HG03060 (cell line): ENCODE results near the gene C20orf202.
"Not testable (repeated sequence)": the region's sequence is repeated elsewhere in the genome, so short reads cannot be mapped to it uniquely, and the experiment has no call there.

Experiments used
- ATAC-seq: cut with Tn5 transposase; IDR thresholded peaks from one replicate; pipeline ENCODE4 v1.9.1; 2021; ENCODE audit warnings: low read depth, moderate number of reproducible peaks; ENCODE audit not compliant: unreplicated experiment

C20orf202 gene

DNA sequence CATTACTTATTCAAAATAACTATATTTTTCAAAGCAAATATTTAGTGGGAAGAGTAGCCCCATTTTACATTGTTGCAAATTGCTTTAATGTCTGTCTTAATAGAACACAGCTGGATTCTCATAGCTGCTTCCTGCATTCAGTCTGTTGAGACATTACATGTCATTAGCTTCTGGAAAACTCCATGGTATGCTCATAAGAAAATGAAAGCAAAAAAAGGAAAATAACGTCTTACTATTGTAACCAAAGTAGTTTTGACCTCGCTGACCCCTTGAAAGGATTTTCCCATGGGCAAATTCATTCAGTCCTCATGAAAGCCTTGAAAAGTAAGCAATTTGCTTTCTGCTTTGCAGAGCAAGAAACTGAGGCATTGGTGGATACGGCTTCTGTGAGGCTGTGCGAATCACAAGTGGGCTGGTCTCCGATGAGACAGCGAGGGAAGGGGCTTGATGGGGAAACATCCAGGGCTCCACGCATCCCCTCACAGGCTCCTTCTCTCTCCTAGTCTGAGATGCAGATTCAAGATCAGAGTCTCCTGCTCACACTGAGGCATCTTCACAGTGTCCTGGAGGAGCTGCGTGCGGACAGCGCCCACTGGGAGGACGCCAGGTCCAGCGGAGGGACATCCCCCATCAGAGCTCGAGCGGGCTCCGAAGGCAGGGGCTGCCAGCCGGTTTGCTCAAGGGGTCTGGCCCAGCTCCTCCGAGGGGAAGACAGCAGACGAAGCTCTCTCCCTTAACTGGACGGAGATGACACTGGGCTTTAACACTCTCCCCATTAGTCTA, 3.3 kb downstream of the C20orf202 start:
- ATAC-seq: no peak

DNA sequence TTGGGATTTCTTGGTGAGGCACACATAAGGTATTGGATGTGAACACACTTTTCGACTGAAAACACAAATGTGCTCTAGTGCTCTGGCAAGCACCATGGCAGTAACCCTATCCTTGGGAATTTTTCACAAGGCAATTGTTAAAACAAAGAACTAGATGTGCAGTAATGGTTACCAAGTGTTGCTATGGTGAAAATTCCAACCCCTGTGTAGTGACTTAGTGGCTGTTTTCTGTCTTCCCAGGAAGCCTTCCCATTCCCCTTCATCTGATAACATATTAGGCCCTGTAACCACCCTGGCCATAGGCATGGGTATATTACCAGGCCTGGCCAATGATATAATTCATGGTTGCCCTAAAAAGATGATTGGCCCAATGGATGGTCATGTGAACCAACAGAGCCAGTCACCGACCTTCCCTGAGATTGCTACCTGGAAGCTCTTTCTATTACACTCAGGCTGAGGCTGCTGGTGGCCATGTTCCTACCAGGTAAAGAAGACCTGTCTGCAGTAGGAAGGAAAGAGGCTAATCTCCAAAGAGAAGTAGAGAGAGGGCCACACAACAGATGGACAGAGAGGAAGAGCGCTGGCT, 4.1 kb downstream of the C20orf202 start:
- ATAC-seq: no peak

DNA sequence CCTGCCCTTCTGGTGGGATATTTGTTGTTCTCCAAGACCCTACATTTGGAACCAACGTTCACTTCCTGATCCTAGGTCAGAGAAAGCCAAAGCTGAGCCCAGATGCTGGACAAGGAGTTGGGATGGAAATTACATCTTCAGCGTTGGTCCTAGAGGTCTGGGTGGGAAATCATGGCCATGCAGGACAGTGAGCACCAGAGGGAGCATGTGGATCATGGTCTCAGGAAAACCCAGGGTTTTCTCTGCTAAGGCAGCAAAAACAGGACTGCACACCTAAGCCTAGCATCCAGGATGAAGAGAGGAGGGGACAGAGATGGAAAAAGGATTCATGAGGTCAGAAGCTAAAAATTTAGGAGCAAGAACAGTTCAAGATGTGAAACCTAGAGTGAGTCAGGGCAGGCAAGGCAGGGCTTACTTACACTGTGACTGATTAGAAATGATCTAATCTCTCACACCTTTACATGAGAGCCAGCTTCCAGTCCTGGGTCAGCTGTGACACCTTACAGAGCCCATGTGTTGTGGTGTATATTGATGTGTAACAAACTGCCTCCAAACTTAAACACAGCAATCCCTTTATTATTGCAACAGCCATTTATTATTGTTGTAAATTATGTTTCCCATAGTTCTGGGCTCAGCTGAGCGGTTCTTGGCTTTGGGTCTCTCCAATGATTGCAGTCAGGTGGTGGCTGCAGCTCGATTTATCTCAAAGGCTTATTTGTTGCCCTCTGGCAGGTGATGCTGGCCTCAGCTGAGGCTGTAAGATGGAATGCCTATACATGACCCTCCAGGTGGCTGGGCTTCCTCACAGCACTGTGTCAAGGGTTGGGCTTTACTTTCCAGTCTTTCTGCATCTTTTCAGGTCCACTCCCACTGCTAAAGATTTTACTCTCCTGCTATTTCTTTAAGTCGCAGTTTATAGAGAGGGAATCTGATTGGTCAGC, 6.5 kb downstream of the C20orf202 start:
- ATAC-seq: no peak

DNA sequence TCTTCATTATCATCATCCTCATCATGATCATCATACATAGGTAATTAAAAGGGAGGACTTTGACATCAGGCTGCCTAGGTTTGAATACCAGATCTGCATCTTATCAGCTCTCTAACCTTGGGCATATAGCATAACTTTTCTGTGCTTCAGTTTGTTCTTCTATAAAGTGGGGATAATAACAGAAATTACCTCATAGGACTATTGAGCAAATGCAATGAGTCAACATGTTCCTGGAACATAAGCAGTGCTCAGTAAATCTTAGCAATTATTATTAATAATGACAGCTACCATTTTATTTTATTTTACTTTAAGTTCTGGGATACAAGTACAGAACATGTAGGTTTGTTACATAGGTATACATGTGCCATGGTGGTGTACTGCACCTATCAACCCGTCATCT, 7.2 kb downstream of the C20orf202 start:
- ATAC-seq: no peak

DNA sequence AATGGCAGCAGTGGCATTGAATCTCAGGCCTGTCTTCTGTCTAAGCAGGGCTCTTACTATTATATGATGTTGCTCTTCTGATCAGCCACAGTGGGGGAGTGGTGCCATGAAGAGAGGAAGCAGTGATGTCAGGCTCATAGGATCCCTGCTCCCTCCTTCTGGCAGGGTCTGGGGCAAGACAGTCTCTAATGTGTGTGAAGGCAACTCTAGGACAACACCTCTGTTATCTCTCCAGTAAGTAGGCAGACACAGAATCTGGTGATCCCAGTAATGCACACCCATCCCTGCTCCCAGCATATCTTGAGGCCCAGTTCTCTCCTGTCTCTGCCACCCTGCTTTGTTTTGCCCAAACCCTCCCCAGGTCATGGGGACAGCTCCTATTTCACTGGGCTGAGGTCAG, 8.8 kb downstream of the C20orf202 start:
- ATAC-seq: no peak

DNA sequence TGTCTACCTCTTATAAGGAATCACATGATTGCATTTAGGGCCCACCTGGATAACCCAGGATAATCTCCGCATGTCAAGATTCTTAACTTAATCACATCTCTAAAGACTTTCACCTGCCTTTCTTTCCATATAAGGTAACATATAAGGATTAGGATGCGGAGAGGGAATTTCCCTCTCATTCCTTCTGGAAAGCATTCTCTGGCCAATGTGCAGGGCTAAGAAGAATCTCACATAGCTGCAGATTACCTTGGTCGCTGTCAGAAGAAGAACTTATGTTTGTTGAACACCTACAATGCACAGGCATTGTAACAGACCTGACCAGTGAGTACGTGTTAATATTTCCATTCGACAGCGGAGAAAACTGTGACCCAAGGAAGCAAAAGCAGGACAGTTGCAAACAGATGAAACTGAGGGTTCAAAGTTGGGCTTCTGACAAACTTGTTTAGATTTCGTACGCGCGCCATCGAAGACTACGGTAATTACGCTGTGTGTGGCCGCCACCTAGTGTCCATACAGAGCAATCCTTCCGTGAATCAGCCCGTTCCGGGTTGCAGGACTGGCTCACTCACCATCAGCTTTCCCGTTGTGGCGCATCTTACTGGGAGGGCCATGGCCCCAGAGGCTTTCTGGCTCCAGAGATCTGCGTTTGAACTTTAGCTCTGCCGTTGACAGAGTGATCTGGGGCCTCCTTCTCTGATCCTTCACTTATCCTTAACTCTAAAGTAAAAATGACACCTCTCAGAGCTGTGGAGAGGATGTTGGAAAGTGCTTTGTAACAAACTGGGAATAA, 9.5 kb downstream of the C20orf202 start:
- ATAC-seq: no peak

DNA sequence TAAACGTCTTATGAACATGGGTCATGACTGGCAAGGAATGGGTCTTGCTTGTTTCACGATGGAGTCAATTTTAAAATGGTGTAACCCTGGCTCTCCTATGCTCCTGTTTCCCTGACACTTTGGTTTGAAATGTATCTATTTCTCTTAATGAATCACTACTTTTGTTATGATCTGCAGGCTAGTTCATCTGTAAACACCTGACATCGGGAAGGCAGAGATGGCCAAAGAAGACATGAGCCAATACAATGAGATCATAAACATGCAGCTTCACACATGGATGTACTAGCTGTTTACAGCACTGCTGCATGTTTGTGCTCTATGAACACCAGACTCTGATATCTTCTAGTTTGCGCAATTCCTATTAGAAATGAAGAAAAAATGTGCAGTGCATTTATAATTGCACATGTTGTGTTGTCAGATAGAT, 11.6 kb downstream of the C20orf202 start:
- ATAC-seq: no peak

DNA sequence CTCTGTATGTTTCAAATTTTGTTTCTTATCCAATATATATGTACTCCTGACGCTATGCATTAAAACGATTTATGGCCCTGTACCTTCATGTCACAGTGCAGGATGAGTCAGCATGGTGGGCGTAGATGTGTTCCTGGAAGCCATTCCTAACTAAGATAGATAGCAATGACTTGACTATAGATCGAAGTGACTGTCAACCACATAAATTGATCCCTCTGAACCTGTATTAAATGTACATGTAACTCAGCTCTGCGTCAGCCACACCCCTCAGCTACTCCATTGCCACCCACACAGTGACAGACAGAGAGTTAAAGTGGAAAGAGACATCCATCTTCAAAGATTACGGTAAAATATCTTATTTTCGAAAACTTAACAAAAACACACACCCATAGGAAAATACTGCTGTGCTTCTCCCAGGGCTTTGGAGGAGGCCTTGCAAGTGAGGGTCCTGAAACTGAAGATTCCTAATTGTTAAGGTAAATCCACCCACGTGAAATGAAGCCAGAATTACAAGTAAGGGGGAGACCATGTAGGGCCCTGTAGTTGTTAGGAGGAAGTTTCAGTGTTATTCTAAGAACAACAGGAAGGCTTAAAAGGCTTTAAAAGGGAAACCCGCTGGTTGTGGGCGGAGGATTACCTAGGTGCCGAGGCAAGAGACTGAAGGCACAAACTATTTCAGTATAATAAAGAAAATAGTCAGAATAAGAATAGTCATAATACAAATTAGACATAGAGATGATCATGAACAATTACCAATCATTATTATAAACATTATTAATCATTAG, 12.3 kb downstream of the C20orf202 start:
- no peak for ATAC-seq

DNA sequence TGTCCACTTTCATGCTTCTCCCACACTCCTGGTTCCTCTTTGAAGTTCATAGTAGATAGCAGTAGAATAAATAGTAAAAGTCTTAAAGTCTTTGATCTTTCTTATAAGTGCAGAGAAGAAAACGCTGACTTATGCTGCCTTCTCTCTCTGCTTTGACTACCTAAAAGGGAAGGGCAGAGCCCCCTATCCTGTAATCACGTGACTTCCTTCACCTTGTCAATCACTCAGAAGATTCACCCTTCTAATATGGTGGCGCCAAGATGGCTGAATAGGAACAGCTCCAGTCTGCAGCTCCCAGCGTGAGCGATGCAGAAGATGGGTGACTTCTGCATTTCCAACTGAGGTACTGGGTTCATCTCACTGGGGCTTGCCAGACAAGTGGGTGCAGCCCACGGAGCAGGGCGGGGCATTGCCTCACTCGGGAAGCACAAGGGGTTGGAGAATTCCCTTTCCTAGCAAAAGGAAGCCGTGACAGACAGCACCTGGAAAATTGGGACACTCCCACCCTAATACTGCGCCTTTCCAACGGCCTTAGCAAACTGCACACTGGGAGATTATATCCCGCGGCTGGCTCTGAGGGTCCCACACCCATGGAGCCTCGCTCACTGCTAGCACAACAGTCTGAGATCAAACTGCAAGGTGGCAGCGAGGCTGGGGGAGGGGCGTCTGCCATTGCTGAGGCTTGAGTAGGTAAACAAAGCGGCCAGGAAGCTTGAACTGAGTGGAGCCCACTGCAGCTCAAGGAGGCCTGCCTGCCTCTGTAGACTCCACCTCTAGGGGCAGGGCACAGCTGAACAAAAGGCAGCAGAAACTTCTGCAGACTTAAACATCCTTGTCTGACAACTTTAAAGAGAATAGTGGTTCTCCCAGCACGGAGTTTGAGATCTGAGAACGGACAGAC, 13.5 kb downstream of the C20orf202 start:
- not testable (repeated sequence) for ATAC-seq

DNA sequence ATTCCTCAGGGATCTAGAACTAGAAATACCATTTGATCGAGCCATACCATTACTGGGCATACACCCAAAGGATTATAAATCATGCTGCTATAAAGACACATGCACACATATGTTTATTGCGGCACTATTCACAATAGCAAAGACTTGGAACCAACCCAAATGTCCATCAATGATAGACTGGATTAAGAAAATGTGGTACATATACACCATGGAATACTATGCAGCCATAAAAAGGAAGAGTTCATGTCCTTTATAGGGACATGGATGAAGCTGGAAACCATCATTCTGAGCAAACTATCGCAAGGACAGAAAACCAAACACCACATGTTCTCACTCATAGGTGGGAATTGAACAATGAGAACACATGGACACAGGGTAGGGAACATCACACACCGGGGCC, 19.5 kb downstream of the C20orf202 start:
- not testable (repeated sequence) for ATAC-seq

DNA sequence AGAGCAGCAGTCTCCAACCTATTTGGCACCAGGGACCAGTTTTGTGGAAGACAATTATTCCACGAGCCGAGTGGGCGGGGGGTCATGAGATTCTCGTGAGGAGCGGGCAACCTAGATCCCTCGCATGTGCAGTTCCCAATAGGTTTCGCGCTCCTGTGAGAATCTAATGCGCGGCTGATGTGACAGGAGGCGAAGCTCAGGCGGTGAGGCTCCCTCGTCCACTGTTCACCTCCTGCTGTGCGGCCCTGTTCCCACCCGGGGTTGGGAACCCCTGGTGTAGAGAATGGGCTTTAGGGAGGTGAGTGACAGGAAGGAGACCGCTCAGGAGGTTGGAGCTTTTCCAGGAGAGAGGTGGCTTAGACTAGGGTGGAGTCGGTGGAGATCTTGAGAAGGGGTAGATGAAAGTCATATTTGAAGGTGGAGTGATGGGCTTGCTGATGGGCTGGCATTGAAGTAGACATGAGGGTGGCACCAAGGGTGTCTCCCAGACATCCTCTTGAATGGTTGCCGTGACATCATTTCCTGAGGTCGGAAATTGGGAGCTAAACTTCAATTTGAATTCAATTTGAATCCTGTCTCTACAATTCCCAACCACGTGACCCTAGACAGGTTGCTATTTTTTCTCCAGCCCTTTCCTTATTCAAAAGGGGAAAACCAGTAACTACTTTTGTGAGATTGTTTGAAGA, 21.1 kb downstream of the C20orf202 start:
- ATAC-seq: no peak

DNA sequence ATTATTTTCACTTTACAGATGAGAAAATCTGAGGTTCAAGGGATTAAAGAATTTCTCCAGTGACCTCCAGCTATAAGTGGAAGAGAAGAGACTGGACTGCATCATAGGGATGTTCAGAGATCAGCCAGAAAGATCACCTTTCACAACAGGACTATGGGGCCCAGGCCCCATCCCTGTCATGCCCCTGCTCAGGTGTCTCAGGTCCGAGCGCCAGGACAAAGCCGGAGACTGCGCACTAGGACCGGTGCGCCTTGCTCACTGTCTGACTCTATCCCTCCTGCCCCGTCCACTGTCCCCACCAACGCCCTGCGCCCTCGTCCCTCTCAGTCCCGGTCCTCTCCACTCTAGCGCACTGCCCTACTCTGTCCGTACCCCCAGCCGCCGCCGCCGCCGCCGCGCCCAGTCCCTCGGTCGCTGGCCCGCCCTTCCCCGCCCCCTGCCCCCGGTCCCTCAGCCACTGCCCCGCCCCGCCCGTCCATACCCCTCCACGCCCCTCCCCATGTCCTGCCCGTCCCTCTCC, 22.1 kb downstream of the C20orf202 start:
- no peak for ATAC-seq

DNA sequence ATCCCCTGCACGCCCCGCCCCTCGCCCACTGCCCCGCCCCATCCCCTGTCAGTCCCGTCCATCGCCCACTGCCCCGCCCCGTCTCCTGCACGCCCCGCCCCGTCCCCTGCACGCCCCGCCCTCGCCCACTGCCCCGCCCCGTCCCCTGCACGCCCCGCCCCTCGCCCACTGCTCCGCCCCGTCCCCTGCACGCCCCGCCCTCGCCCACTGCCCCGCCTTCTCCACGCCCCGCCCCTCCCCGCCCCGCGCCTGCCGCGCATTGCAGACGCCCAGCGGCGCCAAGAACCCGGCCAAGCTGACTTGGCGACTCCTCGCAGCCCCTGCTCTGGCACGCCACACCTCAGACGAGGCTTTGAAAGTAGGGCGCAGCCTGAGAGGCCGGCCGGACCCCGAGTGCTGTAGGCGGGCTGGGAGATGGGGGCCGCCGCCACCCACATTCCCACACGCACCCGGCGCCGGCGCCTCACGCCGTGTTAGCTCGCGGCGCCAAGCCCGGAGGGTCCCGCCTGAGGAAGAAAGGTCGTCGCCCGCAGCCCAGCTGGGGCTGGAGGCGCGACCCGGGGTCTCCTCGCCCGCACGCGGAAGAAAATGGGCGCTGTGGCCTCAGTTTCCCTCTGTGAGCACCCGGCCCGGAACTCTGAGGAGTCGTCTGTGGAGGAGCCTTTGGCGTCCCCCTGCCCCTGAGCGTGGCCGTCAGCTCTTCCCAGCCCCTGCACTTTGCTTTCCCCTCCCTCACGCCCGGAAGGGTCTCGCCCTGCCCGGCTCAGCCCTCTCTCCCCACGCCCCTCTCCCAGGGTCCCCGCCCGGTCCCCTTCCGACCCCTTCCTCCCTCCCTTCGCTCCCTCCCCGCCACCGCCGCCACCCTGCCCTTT, 22.8 kb downstream of the C20orf202 start, which contains the start of gene RAD21L1:
RAD21L1 (plus strand) TSS at position 262 of the 872 bp plus-strand sequence. CDS start 2,410 bp downstream, outside the sequence.
- ATAC-seq: no peak

DNA sequence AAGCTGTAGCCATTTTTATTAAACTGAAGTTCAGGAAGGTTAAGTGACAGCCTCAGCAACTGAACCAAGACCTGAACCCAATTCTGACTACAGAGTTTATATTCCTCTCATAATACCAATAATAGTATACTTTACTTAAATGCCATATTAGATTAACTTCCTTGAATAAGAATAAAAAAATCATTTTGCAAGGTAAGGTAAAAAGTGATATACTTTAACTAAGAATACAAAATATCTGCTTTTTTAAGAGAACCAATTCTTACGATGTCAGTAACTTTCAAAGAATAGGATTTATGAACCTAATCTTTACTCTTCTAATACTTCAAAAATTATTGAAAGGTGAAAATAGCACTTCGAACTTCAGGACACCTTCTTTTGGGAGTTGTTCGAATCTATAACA, 26.3 kb downstream of the C20orf202 start:
- no peak for ATAC-seq

DNA sequence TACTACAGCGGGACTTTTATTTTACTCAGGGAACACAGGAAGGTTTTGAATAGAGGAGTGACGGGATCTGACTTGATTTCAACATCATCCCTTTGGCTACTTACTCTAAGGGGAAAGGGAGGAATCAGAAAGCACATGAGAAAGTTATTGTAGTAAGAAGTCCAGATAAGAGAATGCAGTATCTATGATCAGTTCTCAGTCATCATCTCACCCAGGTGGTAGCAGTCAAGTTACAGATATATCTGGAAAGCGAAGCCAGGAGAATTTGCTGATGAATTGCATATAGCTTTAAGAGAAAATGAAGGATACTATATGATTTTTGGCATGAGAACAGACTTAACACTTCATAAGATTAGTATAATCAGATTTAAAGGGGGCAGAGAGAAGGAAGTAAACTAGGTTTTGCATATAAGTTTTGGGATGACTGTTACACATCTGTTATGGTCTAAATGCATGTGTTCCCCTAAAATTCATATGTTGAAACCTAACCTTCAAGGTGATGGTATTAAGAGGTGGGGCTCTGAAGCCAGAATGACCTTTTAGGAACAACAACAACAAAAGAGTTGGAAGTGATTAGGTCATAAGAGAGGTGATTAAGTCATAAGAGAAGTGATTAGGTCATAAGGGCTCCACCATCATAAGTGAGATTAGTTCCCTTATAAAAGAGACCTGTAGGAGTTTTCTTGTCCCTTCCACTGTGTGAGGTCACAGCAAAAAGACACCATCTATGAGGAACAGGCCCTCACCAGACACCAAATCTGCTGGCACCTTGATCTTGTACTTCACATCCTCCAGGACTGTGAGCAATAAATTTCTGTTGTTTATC, 29.2 kb downstream of the C20orf202 start:
- no peak for ATAC-seq

DNA sequence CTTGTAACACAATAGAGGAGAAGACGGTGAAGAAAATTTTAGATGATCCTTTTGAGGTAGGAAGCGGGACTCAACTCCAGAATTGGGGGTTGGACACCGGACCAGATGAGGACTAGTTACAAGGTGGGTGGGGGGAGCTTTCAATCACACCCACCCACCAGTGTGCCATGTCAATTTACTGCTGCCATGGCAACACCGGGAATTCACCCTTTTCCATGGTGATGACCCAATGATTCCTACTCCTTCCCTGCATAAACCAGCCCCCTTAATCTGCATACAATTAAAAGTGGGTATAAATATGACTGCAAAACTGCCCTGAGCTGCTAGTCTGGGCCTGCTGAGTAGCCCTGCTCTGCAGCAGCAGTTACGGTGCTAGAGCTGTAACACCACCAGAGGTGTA, 37.3 kb downstream of the C20orf202 start:
- no peak for ATAC-seq
